LNCAP (cell line): ENCODE measurements around the gene TMTC2.

ENCODE experiments used
- TF ChIP-seq, protein P1 (sequence below): fragments of 450-650 bp; IDR thresholded peaks from 2 replicates; pipeline ENCODE4 v1.5.1; 2017; ENCODE audit warnings: mild to moderate bottlenecking

Gene TMTC2

GRCh38 chr12:83141460-83141994 lies 454.8 kb downstream of the TMTC2 start:
- TF ChIP-seq, protein P1, sequence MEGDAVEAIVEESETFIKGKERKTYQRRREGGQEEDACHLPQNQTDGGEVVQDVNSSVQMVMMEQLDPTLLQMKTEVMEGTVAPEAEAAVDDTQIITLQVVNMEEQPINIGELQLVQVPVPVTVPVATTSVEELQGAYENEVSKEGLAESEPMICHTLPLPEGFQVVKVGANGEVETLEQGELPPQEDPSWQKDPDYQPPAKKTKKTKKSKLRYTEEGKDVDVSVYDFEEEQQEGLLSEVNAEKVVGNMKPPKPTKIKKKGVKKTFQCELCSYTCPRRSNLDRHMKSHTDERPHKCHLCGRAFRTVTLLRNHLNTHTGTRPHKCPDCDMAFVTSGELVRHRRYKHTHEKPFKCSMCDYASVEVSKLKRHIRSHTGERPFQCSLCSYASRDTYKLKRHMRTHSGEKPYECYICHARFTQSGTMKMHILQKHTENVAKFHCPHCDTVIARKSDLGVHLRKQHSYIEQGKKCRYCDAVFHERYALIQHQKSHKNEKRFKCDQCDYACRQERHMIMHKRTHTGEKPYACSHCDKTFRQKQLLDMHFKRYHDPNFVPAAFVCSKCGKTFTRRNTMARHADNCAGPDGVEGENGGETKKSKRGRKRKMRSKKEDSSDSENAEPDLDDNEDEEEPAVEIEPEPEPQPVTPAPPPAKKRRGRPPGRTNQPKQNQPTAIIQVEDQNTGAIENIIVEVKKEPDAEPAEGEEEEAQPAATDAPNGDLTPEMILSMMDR = no peak

GRCh38 chr12:83142914-83143313 lies 456.2 kb downstream of the TMTC2 start:
- TF ChIP-seq, protein P1 = no peak

DNA sequence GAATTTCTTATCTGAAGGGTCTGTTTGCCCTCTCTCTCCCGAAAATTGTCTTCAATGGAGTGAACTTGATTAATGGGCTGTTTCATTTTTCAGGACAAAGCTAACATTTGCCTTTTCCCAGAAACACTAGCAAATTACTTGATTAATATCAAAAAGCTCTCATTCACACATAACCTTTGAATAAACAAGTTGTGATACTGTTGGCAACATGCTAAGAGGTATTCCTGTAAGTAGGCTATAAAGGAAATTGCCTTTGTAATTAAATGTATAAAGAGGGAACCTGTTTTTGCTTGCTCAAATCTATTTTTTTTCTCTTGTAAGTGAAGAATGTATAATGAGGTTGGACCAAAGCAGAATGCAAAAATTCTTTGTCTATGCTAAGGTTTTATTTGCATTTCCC lies 457.2 kb downstream of the TMTC2 start:
- TF ChIP-seq, protein P1 = no peak

GRCh38 chr12:83145325-83145840 lies 458.7 kb downstream of the TMTC2 start:
- TF ChIP-seq, protein P1 = no peak

DNA sequence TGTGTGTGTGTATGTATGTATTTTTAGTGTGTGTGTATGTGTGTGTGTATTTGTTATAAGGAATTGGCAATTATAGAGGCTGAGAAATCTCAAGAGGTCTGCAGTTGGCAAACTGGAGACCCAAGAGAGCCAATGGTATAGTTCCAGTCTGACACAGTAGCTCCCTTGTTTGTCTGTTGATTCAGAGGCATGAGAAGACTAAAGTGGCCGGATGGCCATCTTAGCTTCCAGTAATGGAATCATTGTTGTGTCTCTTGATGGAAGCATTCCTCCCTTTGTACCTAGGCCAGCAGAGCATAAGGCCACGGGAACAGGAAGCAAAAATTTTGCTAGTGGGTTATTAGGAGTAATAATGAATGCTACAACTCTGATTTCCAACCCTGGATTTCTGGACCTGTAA lies 460.6 kb downstream of the TMTC2 start:
- TF ChIP-seq, protein P1 = no peak

DNA sequence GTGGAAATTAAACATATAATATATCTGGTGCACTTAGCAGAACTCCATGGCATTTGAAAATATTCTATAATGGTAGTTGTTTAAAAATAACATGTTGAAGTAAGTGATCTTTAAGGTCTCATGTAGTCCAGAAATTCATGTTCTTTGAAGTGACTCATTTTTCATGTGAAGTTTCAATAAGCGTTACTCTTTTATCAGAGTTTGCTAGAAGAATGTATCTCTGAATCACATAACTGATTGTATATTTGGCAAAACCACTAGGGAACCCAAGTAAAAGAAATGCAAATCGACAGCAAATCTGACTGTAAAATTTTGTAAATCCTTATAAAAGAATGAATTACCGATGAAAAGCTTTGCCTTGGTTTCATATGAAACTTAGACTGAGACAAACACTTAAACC lies 463.3 kb downstream of the TMTC2 start:
- TF ChIP-seq, protein P1 = no peak

- TF ChIP-seq, protein P1 = no peak
These were observed 463.9 kb downstream of the TMTC2 start for GRCh38 chr12:83150465-83151189.
